Neuronal stem cell (in vitro differentiated cells): ENCODE results near the gene TMEM63A.

Experiments used
- DNase-seq: peaks from one replicate; pipeline ENCODE4 v3.0.0-alpha.2; 2013; ENCODE audit warnings: low spot score
- H2AFZ ChIP-seq: one replicate; pipeline ENCODE4 v1.6.1; 2013; ENCODE audit warnings: mild to moderate bottlenecking, low read length, inconsistent platforms
- H2AK5ac ChIP-seq: 2 replicates; pipeline ENCODE4 v1.6.1; 2013; ENCODE audit warnings: low read depth, mild to moderate bottlenecking, inconsistent platforms, low read length, moderate library complexity, mixed read lengths
- H2BK120ac ChIP-seq: 2 replicates; pipeline ENCODE4 v1.6.1; 2013; ENCODE audit warnings: low read depth, mild to moderate bottlenecking, inconsistent platforms, low read length, moderate library complexity, mixed read lengths
- H2BK12ac ChIP-seq: one replicate; pipeline ENCODE4 v1.6.1; 2013; ENCODE audit warnings: low read length, inconsistent platforms
- H2BK15ac ChIP-seq: 2 replicates; pipeline ENCODE4 v1.6.1; 2013; ENCODE audit warnings: mild to moderate bottlenecking, low read length, inconsistent platforms, mixed read lengths
- H2BK5ac ChIP-seq: one replicate; pipeline ENCODE4 v1.6.1; 2013; ENCODE audit warnings: inconsistent platforms, mild to moderate bottlenecking, low read length, moderate library complexity
- H3K14ac ChIP-seq: one replicate; pipeline ENCODE4 v1.6.1; 2013; ENCODE audit warnings: low read length, inconsistent platforms
- H3K18ac ChIP-seq: 2 replicates; pipeline ENCODE4 v1.6.1; 2013; ENCODE audit warnings: low read length, inconsistent platforms
- H3K23ac ChIP-seq: 2 replicates; pipeline ENCODE4 v1.6.1; 2013; ENCODE audit warnings: low read depth, mild to moderate bottlenecking, mixed read lengths, low read length, inconsistent platforms; ENCODE audit not compliant: poor library complexity
- H3K27ac ChIP-seq: replicated peaks from 3 replicates; pipeline ENCODE4 v1.5.1; 2013; ENCODE audit warnings: low read length, inconsistent platforms
- H3K27me3 ChIP-seq, 3 experiments: 2 replicates each; pipeline ENCODE4 v1.6.1; 2013; ENCODE audit warnings: low read length in 3 of 3, mild to moderate bottlenecking in 2 of 3, inconsistent platforms in 1 of 3, low read depth in 1 of 3, mixed read lengths in 1 of 3, moderate library complexity in 1 of 3; ENCODE audit not compliant: control insufficient read depth in 3 of 3, insufficient read depth in 3 of 3
- H3K36me3 ChIP-seq, 2 donors: replicated peaks in 1 of 2; 2 replicates each; pipeline ENCODE4 v1.6.1; 2013; ENCODE audit warnings: low read length in 2 of 2; ENCODE audit not compliant: control insufficient read depth in 2 of 2, insufficient read depth in 2 of 2
- H3K4ac ChIP-seq: 2 replicates; pipeline ENCODE4 v1.6.1; 2013; ENCODE audit warnings: inconsistent platforms, mild to moderate bottlenecking, low read length, moderate library complexity
- H3K4me1 ChIP-seq, 2 donors: 1 replicate in 1 of 2; 2 replicates in 1 of 2; pipeline ENCODE4 v1.6.1; 2013; ENCODE audit warnings: low read length in 2 of 2, low read depth in 1 of 2; ENCODE audit not compliant: control insufficient read depth in 2 of 2, insufficient read depth in 1 of 2
- H3K4me2 ChIP-seq: one replicate; pipeline ENCODE4 v1.6.1; 2013; ENCODE audit warnings: mild to moderate bottlenecking, low read length, inconsistent platforms; ENCODE audit not compliant: insufficient read depth, poor library complexity, severe bottlenecking
- H3K4me3 ChIP-seq, 2 donors: 2 replicates each; pipeline ENCODE4 v1.5.1; 2013; ENCODE audit warnings: low read length in 2 of 2, mild to moderate bottlenecking in 2 of 2, inconsistent platforms in 1 of 2, moderate library complexity in 1 of 2
- H3K79me1 ChIP-seq: one replicate; pipeline ENCODE4 v1.6.1; 2013; ENCODE audit warnings: low read depth, mild to moderate bottlenecking, inconsistent platforms, low read length, moderate library complexity
- H3K9ac ChIP-seq: one replicate; pipeline ENCODE4 v1.6.1; 2013; ENCODE audit warnings: mild to moderate bottlenecking, low read depth, low read length, inconsistent platforms; ENCODE audit not compliant: poor library complexity
- H3K9me3 ChIP-seq, 2 donors: replicated peaks in 1 of 2; 2 replicates each; pipeline versions ENCODE3 to v1.6.1; 2013; ENCODE audit warnings: low read length in 2 of 2, mild to moderate bottlenecking in 2 of 2, inconsistent platforms in 1 of 2, low read depth in 1 of 2, mixed read lengths in 1 of 2, moderate library complexity in 1 of 2; ENCODE audit not compliant: control insufficient read depth in 2 of 2, insufficient read depth in 1 of 2
- H4K8ac ChIP-seq: one replicate; pipeline ENCODE4 v1.6.1; 2013; ENCODE audit warnings: low read depth, mild to moderate bottlenecking, inconsistent platforms, low read length, moderate library complexity
- H4K91ac ChIP-seq: one replicate; pipeline ENCODE4 v1.6.1; 2013; ENCODE audit warnings: low read length, low read depth, mild to moderate bottlenecking, inconsistent platforms; ENCODE audit not compliant: poor library complexity
- WGBS, 2 donors: extraction: QIAGEN DNeasy Blood & Tissue Kit; methylation state at CpG; one replicate each; pipeline ENCODE4 v1.1.7; 2013; ENCODE audit warnings: missing lambda C conversion rate in 2 of 2, mixed read lengths in 1 of 2; ENCODE audit not compliant: insufficient read length in 2 of 2, insufficient replicate concordance in 1 of 2; ENCODE audit errors: extremely low coverage in 2 of 2; 5-methylcytosine and 5-hydroxymethylcytosine counted together

The TMEM63A gene

DNA sequence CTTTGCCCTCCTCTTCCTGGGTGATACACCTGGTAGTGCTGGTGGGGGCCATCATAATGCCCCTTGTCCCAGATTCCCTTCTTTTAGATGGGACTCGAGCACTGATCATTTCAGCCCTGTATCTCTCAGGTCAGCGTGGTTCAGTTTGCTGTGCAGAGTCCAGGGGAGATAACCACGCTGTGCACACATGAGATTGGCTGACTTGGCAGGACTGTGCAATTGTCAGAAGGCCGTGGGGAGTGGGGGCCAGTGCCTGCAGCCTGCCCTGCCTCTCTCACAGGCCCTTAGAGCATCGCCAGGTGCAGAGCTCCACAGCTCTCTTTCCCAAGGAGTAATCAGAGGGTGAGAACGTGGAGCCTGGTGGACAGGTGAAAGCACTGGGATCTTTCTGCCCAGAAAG is 57.1 kb downstream of the TMEM63A start:
- peaks cover 3 to 10% of the 10 kb centered on the region in 2 donors for H3K4me1 ChIP-seq
- no peak overlapping the region for H2BK120ac ChIP-seq
- no peak overlapping the region for H3K4me3 ChIP-seq
- H4K91ac ChIP-seq: no peak overlapping the region
- no peak overlapping the region for H2BK12ac ChIP-seq
- H3K27me3 ChIP-seq: no peaks in the 10 kb centered on the region
- no peak for DNase-seq
- no CpG with 5 or more reads among the region's 6 CpGs for WGBS, 2 donors
- H3K14ac ChIP-seq: no peak overlapping the region
- peak overlapping the region; percentile 28 for H3K23ac ChIP-seq
- no peak overlapping the region for H3K4me2 ChIP-seq
- no peaks in the 10 kb centered on the region for H3K9me3 ChIP-seq
- no peak overlapping the region for H3K9ac ChIP-seq
- H2BK15ac ChIP-seq: no peak overlapping the region
- H3K18ac ChIP-seq: no peak overlapping the region
- no peak overlapping the region for H2BK5ac ChIP-seq
- H3K4ac ChIP-seq: no peak overlapping the region
- no peak overlapping the region for H3K27ac ChIP-seq
- H4K8ac ChIP-seq: no peak overlapping the region
- H3K79me1 ChIP-seq: peaks cover 2% of the 10 kb centered on the region
- H2AFZ ChIP-seq: no peak overlapping the region
- peaks cover 0 to 6% of the 10 kb centered on the region in 2 donors for H3K36me3 ChIP-seq
- no peak overlapping the region for H2AK5ac ChIP-seq

DNA sequence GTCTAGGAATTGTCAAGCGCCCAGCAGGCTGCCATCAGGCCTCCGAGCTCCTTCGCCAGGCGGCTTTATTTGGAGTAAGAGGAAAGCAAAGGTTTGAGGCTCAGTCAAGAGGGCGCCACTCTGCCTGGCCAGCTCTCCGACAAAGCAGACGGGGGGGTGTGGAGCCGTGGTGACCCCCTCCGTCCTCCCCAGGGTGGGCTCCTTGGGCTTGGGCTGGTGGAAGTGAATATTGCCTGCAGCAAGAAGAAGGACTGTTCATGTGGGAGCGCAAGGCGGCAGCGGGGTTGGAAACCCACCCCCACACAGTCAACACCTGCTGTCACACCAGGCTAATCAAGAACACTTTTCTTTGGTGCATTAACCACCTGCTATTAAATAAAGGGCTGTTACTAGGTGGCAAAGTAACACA is 57.6 kb downstream of the TMEM63A start:
- DNase-seq: no peak
- Histone ChIP-seq H3K18ac (peak overlapping the region; percentile 8), H3K23ac (no peak overlapping the region), H3K79me1 (peaks cover 2% of the 10 kb centered on the region), H2BK15ac (no peak overlapping the region), H3K4ac (no peak overlapping the region), H4K8ac (no peak overlapping the region), H3K4me2 (no peak overlapping the region), H3K4me1 (peaks cover 3 to 10% of the 10 kb centered on the region in 2 donors), H3K27me3 (no peaks in the 10 kb centered on the region), H3K27ac (no peak overlapping the region), H3K14ac (no peak overlapping the region), H2BK120ac (no peak overlapping the region), H3K36me3 (peaks cover 0 to 6% of the 10 kb centered on the region in 2 donors), H2AK5ac (no peak overlapping the region), H3K9me3 (no peaks in the 10 kb centered on the region), H3K9ac (no peak overlapping the region), H2BK5ac (no peak overlapping the region), H4K91ac (no peak overlapping the region), H2BK12ac (no peak overlapping the region), H2AFZ (no peak overlapping the region), H3K4me3 (no peak overlapping the region)
- no CpG with 5 or more reads among the region's 12 CpGs for WGBS, 2 donors

DNA sequence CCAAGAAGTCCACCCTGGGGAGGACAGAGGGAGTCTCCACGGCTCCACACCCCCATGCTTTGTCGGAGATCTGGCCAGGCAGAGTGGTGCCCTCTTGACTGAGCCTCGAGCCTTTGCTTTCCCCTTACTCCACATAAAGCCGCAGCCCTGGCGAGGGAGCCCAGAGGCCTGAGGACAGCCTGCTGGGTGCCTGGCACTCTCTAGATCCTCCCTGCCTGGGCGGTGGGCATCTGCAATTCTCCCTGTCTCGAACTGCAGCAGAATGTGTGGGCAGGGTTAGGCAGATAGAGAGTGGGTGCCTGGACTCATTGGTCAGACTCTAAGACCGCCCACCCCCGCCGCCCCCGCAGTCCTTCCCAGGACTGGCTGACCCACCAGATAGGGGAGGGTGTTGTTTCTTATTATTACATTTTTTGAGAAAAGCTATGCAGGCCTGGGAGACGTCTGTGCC is 58.3 kb downstream of the TMEM63A start:
- Histone ChIP-seq H3K27ac (no peak overlapping the region), H2BK120ac (no peak overlapping the region), H3K9me3 (no peaks in the 10 kb centered on the region), H4K91ac (no peak overlapping the region), H3K4me1 (peaks cover 3 to 10% of the 10 kb centered on the region in 2 donors), H2BK15ac (no peak overlapping the region), H3K18ac (no peak overlapping the region), H3K9ac (no peak overlapping the region), H3K14ac (no peak overlapping the region), H3K4me2 (no peak overlapping the region), H3K27me3 (no peaks in the 10 kb centered on the region), H3K4me3 (no peak overlapping the region), H3K36me3 (peaks cover 0 to 6% of the 10 kb centered on the region in 2 donors), H4K8ac (no peak overlapping the region), H2BK12ac (no peak overlapping the region), H2BK5ac (no peak overlapping the region), H2AFZ (no peak overlapping the region), H3K4ac (no peak overlapping the region), H3K23ac (no peak overlapping the region), H2AK5ac (no peak overlapping the region), H3K79me1 (peaks cover 2% of the 10 kb centered on the region)
- no CpG with 5 or more reads among the region's 12 CpGs for WGBS, 2 donors
- DNase-seq: no peak

DNA sequence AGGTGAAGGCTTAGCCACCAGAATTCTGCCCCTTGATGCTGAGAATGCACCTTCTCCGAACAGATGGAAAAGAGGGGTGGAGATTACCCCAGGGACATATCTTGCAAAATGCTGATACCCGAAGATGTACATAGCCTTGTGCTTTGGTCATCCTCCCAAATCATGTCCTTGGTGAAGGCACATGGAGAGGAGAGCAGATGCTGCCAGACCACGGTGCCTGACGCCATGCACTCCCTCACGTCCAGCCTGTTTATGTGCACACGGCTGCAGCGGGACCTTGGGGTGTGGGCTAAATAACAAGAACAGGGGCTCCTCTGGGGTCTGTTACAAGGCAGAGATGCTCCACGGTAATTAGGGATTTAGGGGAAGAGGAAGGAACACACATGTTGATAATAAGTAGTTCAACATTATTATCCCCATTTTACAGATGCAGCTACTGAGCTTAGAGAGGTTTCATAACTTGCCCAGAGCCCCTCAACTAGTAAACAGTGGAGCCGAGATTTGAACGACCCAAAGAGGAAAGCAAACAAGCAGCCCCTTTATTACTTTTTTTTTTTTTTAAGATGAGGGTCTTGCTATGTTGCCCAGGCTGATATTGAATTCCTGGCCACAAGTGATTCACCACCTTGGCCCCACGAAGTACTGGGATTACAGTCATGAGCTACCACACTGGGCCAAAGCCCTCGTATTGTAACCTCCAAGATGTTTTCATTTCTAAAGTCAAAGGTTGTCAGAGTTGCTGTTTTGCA is 59.4 kb downstream of the TMEM63A start:
- Histone ChIP-seq H2BK15ac (no peak overlapping the region), H3K4me1 (peaks cover 3 to 13% of the 10 kb centered on the region in 2 donors)
- WGBS, 2 donors: no CpG with 5 or more reads among the region's 12 CpGs

More for the DNA sequence above, 59.4 kb downstream of the TMEM63A start:
- no peak overlapping the region for H3K9ac ChIP-seq
- peaks cover 0 to 6% of the 10 kb centered on the region in 2 donors for H3K36me3 ChIP-seq
- H3K14ac ChIP-seq: no peak overlapping the region
- DNase-seq: no peak
- no peak overlapping the region for H3K27ac ChIP-seq
- no peak overlapping the region for H3K4me3 ChIP-seq
- H2BK120ac ChIP-seq: no peak overlapping the region
- H2AK5ac ChIP-seq: no peak overlapping the region
- H3K79me1 ChIP-seq: peaks cover 2% of the 10 kb centered on the region
- H4K8ac ChIP-seq: no peak overlapping the region
- no peak overlapping the region for H4K91ac ChIP-seq
- H2BK5ac ChIP-seq: no peak overlapping the region
- H2AFZ ChIP-seq: no peak overlapping the region
- H3K18ac ChIP-seq: no peak overlapping the region
- peak overlapping the region; percentile 67 for H3K23ac ChIP-seq
- no peak overlapping the region for H3K4me2 ChIP-seq
- no peak overlapping the region for H2BK12ac ChIP-seq
- H3K4ac ChIP-seq: no peak overlapping the region
- no peaks in the 10 kb centered on the region for H3K27me3 ChIP-seq
- H3K9me3 ChIP-seq: no peaks in the 10 kb centered on the region
